ENCODE data around the gene CAMTA1.
A peak's percentile ranks its signal among the peaks of the same experiment; 100 is the strongest.

The CAMTA1 gene

DNA sequence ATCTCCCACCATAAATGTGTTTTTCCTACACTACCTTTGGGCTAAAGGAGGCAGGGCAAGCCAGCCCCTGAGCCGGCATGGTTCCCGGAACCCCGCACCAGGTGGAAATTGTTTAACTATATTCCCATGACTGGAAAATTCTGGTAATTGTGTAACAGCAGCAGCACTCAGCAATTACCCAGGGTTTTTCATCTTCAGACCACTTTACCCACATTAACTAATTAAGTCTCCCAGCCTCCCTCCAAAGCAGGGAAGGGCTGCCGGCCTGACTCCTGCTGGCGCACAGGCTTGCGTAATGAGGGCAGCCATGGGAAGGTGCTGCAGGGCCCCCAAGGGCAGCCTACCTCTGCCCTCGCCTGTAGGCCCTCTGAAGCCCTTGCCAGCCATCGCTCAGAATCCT is 845.1 kb downstream of the CAMTA1 start:
- CTCF ChIA-PET, result no interaction called here
- no peaks in the 10 kb centered on the region for H3K36me3 ChIP-seq (ENCODE audit: control insufficient read depth in 2 of 2, insufficient read depth in 1 of 2, low read length in 2 of 2)
- H3K4me3 ChIP-seq (ENCODE audit: low read depth, low read length), result no peak overlapping the region
- no peaks in the 10 kb centered on the region for H3K9me3 ChIP-seq (ENCODE audit: control insufficient read depth, insufficient read depth, low read depth, low read length)
- H3K27ac ChIP-seq (ENCODE audit: extremely low read depth, low read depth, low read length), result no peak overlapping the region
- H3K4me1 ChIP-seq (ENCODE audit: control insufficient read depth, insufficient read depth, low read length), result no peaks in the 10 kb centered on the region
- POLR2A ChIA-PET, result no interaction called here
- TF ChIP-seq REPIN1 (tag by site-specific recombination; IDR thresholded peaks at IDR 0.05; ENCODE audit: low read depth), result no peak
- no peak for TF ChIP-seq ZNF830 (tag by site-specific recombination; IDR thresholded peaks at IDR 0.05; ENCODE audit: low read depth)
- peak; percentile 34; the same call in 1 of the 2 replicates for TF ChIP-seq ZIC2 (tag by site-specific recombination; IDR thresholded peaks at IDR 0.05)
- TF ChIP-seq, protein P1, sequence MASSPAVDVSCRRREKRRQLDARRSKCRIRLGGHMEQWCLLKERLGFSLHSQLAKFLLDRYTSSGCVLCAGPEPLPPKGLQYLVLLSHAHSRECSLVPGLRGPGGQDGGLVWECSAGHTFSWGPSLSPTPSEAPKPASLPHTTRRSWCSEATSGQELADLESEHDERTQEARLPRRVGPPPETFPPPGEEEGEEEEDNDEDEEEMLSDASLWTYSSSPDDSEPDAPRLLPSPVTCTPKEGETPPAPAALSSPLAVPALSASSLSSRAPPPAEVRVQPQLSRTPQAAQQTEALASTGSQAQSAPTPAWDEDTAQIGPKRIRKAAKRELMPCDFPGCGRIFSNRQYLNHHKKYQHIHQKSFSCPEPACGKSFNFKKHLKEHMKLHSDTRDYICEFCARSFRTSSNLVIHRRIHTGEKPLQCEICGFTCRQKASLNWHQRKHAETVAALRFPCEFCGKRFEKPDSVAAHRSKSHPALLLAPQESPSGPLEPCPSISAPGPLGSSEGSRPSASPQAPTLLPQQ (tag by site-specific recombination; IDR thresholded peaks at IDR 0.05), result no peak
- no peak for TF ChIP-seq KLF9 (tag by site-specific recombination; IDR thresholded peaks at IDR 0.05; ENCODE audit: low read depth)
- TF ChIP-seq WT1 (tag by site-specific recombination; IDR thresholded peaks at IDR 0.05), result peak; percentile 43; the same call in 1 of the 2 replicates

DNA sequence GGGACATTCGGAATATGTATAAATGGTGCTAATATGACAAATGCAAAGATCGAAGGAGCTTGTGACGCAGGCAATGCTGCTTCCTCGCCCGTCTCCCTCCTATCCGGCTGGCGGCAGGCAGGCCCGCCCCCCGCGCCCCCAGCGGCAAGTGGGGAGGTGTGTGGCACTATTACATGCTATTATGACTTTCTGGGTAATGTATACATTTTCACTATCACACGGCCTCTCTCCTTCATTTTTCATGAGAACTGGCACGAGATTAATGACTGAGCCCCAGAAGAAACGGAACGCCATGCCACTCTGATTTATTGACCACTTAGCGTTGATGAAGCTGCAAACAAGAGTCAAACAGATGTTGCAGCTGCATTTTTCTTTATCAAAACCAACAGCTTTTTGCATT is 846.9 kb downstream of the CAMTA1 start:
- H3K4me3 ChIP-seq (ENCODE audit: low read depth, low read length), result no peak overlapping the region
- no peaks in the 10 kb centered on the region for H3K36me3 ChIP-seq (ENCODE audit: control insufficient read depth in 2 of 2, insufficient read depth in 1 of 2, low read length in 2 of 2)
- POLR2A ChIA-PET, result no interaction called here
- no peaks in the 10 kb centered on the region for H3K4me1 ChIP-seq (ENCODE audit: control insufficient read depth, insufficient read depth, low read length)
- H3K27ac ChIP-seq (ENCODE audit: extremely low read depth, low read depth, low read length), result no peak overlapping the region
- no peaks in the 10 kb centered on the region for H3K9me3 ChIP-seq (ENCODE audit: control insufficient read depth, insufficient read depth, low read depth, low read length)
- TF ChIP-seq, protein P2, sequence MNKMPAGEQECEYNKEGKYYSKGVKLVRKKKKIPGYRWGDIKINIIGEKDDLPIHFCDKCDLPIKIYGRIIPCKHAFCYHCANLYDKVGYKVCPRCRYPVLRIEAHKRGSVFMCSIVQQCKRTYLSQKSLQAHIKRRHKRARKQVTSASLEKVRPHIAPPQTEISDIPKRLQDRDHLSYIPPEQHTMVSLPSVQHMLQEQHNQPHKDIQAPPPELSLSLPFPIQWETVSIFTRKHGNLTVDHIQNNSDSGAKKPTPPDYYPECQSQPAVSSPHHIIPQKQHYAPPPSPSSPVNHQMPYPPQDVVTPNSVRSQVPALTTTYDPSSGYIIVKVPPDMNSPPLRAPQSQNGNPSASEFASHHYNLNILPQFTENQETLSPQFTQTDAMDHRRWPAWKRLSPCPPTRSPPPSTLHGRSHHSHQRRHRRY (tag by site-specific recombination; IDR thresholded peaks at IDR 0.05), result no peak
- TF ChIP-seq, protein P3, sequence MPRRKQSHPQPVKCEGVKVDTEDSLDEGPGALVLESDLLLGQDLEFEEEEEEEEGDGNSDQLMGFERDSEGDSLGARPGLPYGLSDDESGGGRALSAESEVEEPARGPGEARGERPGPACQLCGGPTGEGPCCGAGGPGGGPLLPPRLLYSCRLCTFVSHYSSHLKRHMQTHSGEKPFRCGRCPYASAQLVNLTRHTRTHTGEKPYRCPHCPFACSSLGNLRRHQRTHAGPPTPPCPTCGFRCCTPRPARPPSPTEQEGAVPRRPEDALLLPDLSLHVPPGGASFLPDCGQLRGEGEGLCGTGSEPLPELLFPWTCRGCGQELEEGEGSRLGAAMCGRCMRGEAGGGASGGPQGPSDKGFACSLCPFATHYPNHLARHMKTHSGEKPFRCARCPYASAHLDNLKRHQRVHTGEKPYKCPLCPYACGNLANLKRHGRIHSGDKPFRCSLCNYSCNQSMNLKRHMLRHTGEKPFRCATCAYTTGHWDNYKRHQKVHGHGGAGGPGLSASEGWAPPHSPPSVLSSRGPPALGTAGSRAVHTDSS (tag by site-specific recombination; IDR thresholded peaks at IDR 0.05), result no peak
- TF ChIP-seq, protein P4, sequence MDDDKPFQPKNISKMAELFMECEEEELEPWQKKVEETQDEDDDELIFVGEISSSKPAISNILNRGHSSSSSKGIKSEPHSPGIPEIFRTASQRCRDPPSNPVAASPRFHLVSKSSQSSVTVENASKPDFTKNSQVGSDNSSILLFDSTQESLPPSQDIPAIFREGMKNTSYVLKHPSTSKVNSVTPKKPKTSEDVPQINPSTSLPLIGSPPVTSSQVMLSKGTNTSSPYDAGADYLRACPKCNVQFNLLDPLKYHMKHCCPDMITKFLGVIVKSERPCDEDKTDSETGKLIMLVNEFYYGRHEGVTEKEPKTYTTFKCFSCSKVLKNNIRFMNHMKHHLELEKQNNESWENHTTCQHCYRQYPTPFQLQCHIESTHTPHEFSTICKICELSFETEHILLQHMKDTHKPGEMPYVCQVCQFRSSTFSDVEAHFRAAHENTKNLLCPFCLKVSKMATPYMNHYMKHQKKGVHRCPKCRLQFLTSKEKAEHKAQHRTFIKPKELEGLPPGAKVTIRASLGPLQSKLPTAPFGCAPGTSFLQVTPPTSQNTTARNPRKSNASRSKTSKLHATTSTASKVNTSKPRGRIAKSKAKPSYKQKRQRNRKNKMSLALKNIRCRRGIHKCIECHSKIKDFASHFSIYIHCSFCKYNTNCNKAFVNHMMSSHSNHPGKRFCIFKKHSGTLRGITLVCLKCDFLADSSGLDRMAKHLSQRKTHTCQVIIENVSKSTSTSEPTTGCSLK (tag by site-specific recombination; IDR thresholded peaks at IDR 0.05), result no peak
- TF ChIP-seq ZNF501 (tag by site-specific recombination; IDR thresholded peaks at IDR 0.05) (no peak), ZNF701 (tag by site-specific recombination; IDR thresholded peaks at IDR 0.05) (no peak), GLI2 (tag by site-specific recombination; IDR thresholded peaks at IDR 0.05; ENCODE audit: borderline replicate concordance, low read depth) (no peak), ZNF202 (tag by site-specific recombination; IDR thresholded peaks at IDR 0.05; ENCODE audit: borderline replicate concordance) (no peak), ZNF571 (tag by site-specific recombination; IDR thresholded peaks at IDR 0.05) (no peak)
- TF ChIP-seq, protein P5, sequence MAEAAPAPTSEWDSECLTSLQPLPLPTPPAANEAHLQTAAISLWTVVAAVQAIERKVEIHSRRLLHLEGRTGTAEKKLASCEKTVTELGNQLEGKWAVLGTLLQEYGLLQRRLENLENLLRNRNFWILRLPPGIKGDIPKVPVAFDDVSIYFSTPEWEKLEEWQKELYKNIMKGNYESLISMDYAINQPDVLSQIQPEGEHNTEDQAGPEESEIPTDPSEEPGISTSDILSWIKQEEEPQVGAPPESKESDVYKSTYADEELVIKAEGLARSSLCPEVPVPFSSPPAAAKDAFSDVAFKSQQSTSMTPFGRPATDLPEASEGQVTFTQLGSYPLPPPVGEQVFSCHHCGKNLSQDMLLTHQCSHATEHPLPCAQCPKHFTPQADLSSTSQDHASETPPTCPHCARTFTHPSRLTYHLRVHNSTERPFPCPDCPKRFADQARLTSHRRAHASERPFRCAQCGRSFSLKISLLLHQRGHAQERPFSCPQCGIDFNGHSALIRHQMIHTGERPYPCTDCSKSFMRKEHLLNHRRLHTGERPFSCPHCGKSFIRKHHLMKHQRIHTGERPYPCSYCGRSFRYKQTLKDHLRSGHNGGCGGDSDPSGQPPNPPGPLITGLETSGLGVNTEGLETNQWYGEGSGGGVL (tag by site-specific recombination; IDR thresholded peaks at IDR 0.05), result no peak
- CTCF ChIA-PET, result interaction anchor here (0.7 kb wide), 1 partner anchor 590 kb away, joined by 3 read pairs; no protein-coding TSS in a partner anchor

Data from HEK293 (cell line).